HepG2 (cell line): ENCODE measurements around the gene WDR82. TPM values are rescaled to one million over a fixed set of nuclear protein-coding genes. Genes with fewer than 3 reads are reported as not detected.

Source experiments
- BRF2 ChIP-seq: sonication (generic); formaldehyde crosslinking; IDR thresholded peaks from 2 replicates; pipeline ENCODE4 v1.8.1; 2022; ENCODE audit warnings: mild to moderate bottlenecking, missing genetic modification reagents
- JARID2 ChIP-seq: sonication (generic); formaldehyde crosslinking; IDR thresholded peaks from 2 replicates; pipeline ENCODE4 v1.8.1; 2023; ENCODE audit warnings: missing genetic modification reagents, inconsistent platforms; ENCODE audit not compliant: insufficient replicate concordance
- LRRFIP1 ChIP-seq: sonication (generic); formaldehyde crosslinking; conservative IDR thresholded peaks from 2 replicates; pipeline ENCODE4 v1.4.0; 2020; ENCODE audit warnings: missing genetic modification reagents
- MTA1 ChIP-seq: sonication (generic); formaldehyde crosslinking; IDR thresholded peaks from 2 replicates; pipeline ENCODE4 v1.4.0; 2020; ENCODE audit warnings: missing genetic modification reagents, mild to moderate bottlenecking, borderline replicate concordance
- SRF ChIP-seq: IDR thresholded peaks from 2 replicates; pipeline ENCODE4 v1.6.1; 2011; ENCODE audit warnings: mild to moderate bottlenecking, low read depth, low read length, moderate library complexity
- TIGD3 ChIP-seq: sonication (generic); formaldehyde crosslinking; IDR thresholded peaks from 2 replicates; pipeline ENCODE4 v1.5.1; 2020; ENCODE audit warnings: mild to moderate bottlenecking, missing genetic modification reagents, borderline replicate concordance
- ZNF788 ChIP-seq: sonication (generic); formaldehyde crosslinking; IDR thresholded peaks from 2 replicates; pipeline ENCODE4 v1.5.0; 2020; ENCODE audit warnings: mild to moderate bottlenecking, missing genetic modification reagents, borderline replicate concordance
- polyA plus RNA-seq, 8 experiments: library from polyadenylated mRNA; depleted of rRNA in 3 of 8; stranded (reverse) in 7 of 8; unstranded in 1 of 8; fragments of >200 nt; fragmentation: Illumina TruSeq in 4 of 8; extraction: Trizol in 4 of 8; gene quantifications; 2 replicates each; pipeline versions ENCODE4 v1.2.1 to v1.2.3, GENCODE V29; 2011 to 2016; ENCODE audit warnings: low read depth in 4 of 8, missing spikeins in 1 of 8, mixed read lengths in 1 of 8; ENCODE audit not compliant: insufficient read depth in 1 of 8
- total RNA-seq, 5 experiments: library from RNA; depleted of rRNA; stranded (reverse); fragments of >200 nt; fragmentation: Illumina TruSeq; extraction: Trizol; gene quantifications; 2 replicates each; pipeline ENCODE4 v1.2.3, GENCODE V29; 2016; ENCODE audit warnings: low read depth in 1 of 5

Gene WDR82
- total and polyA plus RNA-seq, 2 of the 13 experiments (the other 11 are each of a cell fraction or from before 2014, with no cell fraction given): 39.1 to 59.5 TPM

GRCh38 chr3:52238193-52238760 lies 40.2 kb downstream of the WDR82 start (continued):
- TF ChIP-seq BRF2 (CRISPR knock-in tag) (peak; percentile 75; the same call in 1 of the 2 replicates), JARID2 (CRISPR knock-in tag) (no peak), MTA1 (CRISPR knock-in tag) (no peak), LRRFIP1 (CRISPR knock-in tag) (no peak), ZNF788 (peak; percentile 62; the same call in 1 of the 2 replicates), SRF (no peak), TIGD3 (no peak)
